GM23338 (cell line): ENCODE measurements around the gene CCDC50. TPM values are rescaled to one million over a fixed set of nuclear protein-coding genes. Genes with fewer than 3 reads are reported as not detected.

Experiments used
- ATAC-seq: fragments of 200-7000 bp; cut with Tn5 transposase; 3 replicates; pipeline ENCODE4 v1.9.1; 2020
- DNase-seq: peaks from one replicate; pipeline ENCODE4 v3.0.0-alpha.2; 2015; ENCODE audit warnings: low spot score
- H2AFZ ChIP-seq: fragments of 200-600 bp; sonication (generic); 2 replicates; pipeline ENCODE4 v1.8.0; 2016; ENCODE audit warnings: antibody characterized with exemption, mild to moderate bottlenecking, moderate library complexity
- H3F3A ChIP-seq: fragments of 200-600 bp; sonication (generic); replicated peaks from 2 replicates; pipeline ENCODE4 v1.8.0; 2017; ENCODE audit warnings: antibody characterized with exemption, mixed run types, low read depth
- H3K27ac ChIP-seq: fragments of 200-600 bp; sonication (generic); 2 replicates; pipeline ENCODE4 v1.6.1; 2016; ENCODE audit warnings: low read depth
- H3K27me3 ChIP-seq: fragments of 200-600 bp; sonication (generic); 2 replicates; pipeline ENCODE4 v1.8.0; 2016; ENCODE audit warnings: mild to moderate bottlenecking, mixed run types, moderate library complexity; ENCODE audit not compliant: insufficient read depth
- H3K36me3 ChIP-seq: fragments of 200-600 bp; sonication (generic); 2 replicates; pipeline ENCODE4 v1.8.0; 2016; ENCODE audit warnings: mild to moderate bottlenecking; ENCODE audit not compliant: insufficient read depth
- H3K4me1 ChIP-seq: fragments of 200-600 bp; sonication (generic); 2 replicates; pipeline ENCODE4 v1.8.0; 2016; ENCODE audit warnings: mild to moderate bottlenecking, moderate library complexity; ENCODE audit not compliant: insufficient read depth
- H3K4me2 ChIP-seq: fragments of 200-600 bp; sonication (generic); 2 replicates; pipeline ENCODE4 v1.7.1; 2017; ENCODE audit warnings: mixed run types
- H3K4me3 ChIP-seq: fragments of 200-600 bp; sonication (generic); 2 replicates; pipeline ENCODE4 v1.6.1; 2016; ENCODE audit warnings: mixed run types
- H3K79me2 ChIP-seq: fragments of 200-600 bp; sonication (generic); replicated peaks from 2 replicates; pipeline ENCODE4 v1.8.0; 2017; ENCODE audit warnings: mild to moderate bottlenecking; ENCODE audit not compliant: insufficient read depth
- H3K9me2 ChIP-seq: fragments of 200-600 bp; sonication (generic); 2 replicates; pipeline ENCODE4 v1.8.0; 2017; ENCODE audit not compliant: insufficient read depth
- H4K20me1 ChIP-seq: fragments of 200-600 bp; sonication (generic); replicated peaks from 2 replicates; pipeline ENCODE4 v1.8.0; 2017; ENCODE audit warnings: mild to moderate bottlenecking; ENCODE audit not compliant: insufficient read depth
- H3K27ac Mint-ChIP-seq: 2 replicates; pipeline ENCODE4 v1.8.0; 2020; ENCODE audit warnings: inconsistent platforms, mild to moderate bottlenecking, moderate library complexity, mixed read lengths
- H3K27me3 Mint-ChIP-seq: 3 replicates; pipeline ENCODE4 v1.8.0; 2022; ENCODE audit warnings: low read depth, mild to moderate bottlenecking, moderate library complexity, mixed read lengths, inconsistent platforms; ENCODE audit not compliant: insufficient read depth, poor library complexity
- H3K36me3 Mint-ChIP-seq: 3 replicates; pipeline ENCODE4 v1.8.0; 2021; ENCODE audit warnings: low read depth, mild to moderate bottlenecking, inconsistent platforms, moderate library complexity, mixed read lengths
- H3K4me1 Mint-ChIP-seq: 3 replicates; pipeline ENCODE4 v1.8.0; 2020; ENCODE audit warnings: mild to moderate bottlenecking, inconsistent platforms, mixed read lengths
- H3K4me3 Mint-ChIP-seq: 3 replicates; pipeline ENCODE4 v1.8.0; 2021; ENCODE audit warnings: moderate library complexity, mild to moderate bottlenecking, inconsistent platforms, mixed read lengths
- H3K9me3 Mint-ChIP-seq: 3 replicates; pipeline ENCODE4 v1.8.0; 2020; ENCODE audit warnings: moderate library complexity, mild to moderate bottlenecking, inconsistent platforms, mixed read lengths
- CREB1 ChIP-seq: fragments of 250-450 bp; sonication (Bioruptor Pico); IDR thresholded peaks from 2 replicates; pipeline ENCODE4 v1.5.0; 2020; ENCODE audit warnings: low read depth, mild to moderate bottlenecking, moderate library complexity
- EZH2 ChIP-seq: fragments of 200-600 bp; sonication (generic); IDR thresholded peaks from one replicate; pipeline ENCODE4 v1.8.0; 2017; ENCODE audit warnings: antibody characterized with exemption, mild to moderate bottlenecking, low read depth; ENCODE audit not compliant: unreplicated experiment
- EZH2phosphoT487 ChIP-seq: fragments of 200-600 bp; sonication (generic); IDR thresholded peaks from one replicate; pipeline ENCODE4 v1.8.1; 2018; ENCODE audit warnings: antibody characterized with exemption; ENCODE audit not compliant: unreplicated experiment
- JUNB ChIP-seq: IDR thresholded peaks from one replicate; pipeline ENCODE4 v1.6.1; 2016; ENCODE audit warnings: antibody characterized with exemption; ENCODE audit not compliant: unreplicated experiment
- POLR2AphosphoS5 ChIP-seq: IDR thresholded peaks from 2 replicates; pipeline ENCODE4 v1.6.1; 2016; ENCODE audit warnings: antibody characterized with exemption, low read depth
- STAT1 ChIP-seq: IDR thresholded peaks from one replicate; pipeline ENCODE4 v1.6.1; 2016; ENCODE audit warnings: antibody characterized with exemption; ENCODE audit not compliant: unreplicated experiment
- ZNF114 ChIP-seq: fragments of 250-450 bp; sonication (Bioruptor Pico); IDR thresholded peaks from 2 replicates; pipeline ENCODE4 v1.5.0; 2020; ENCODE audit warnings: mild to moderate bottlenecking, moderate library complexity
- ZNF331 ChIP-seq: fragments of 250-450 bp; sonication (Bioruptor Pico); IDR thresholded peaks from 2 replicates; pipeline ENCODE4 v1.5.0; 2020; ENCODE audit warnings: low read depth, mild to moderate bottlenecking, moderate library complexity
- polyA plus RNA-seq: library from polyadenylated mRNA; unstranded; fragments of >200 nt; fragmentation: Nextera tagmentation; extraction: Ambion mirVana; gene quantifications from 2 replicates; pipeline ENCODE4 v1.2.1, GENCODE V29; 2016
- total RNA-seq: library from RNA; depleted of rRNA; stranded (reverse); fragments of >200 nt; shearing (Covaris generic); gene quantifications from 2 replicates; pipeline ENCODE4 v1.2.3, GENCODE V29; 2014
- TF ChIP-seq, protein P1 (sequence below): IDR thresholded peaks from one replicate; pipeline ENCODE4 v1.6.1; 2018; ENCODE audit warnings: antibody characterized with exemption; ENCODE audit not compliant: unreplicated experiment
- TF ChIP-seq, protein P2 (sequence below): IDR thresholded peaks from 2 replicates; pipeline ENCODE4 v1.6.1; 2016; ENCODE audit warnings: antibody characterized with exemption
- TF ChIP-seq, protein P3 (sequence below), 2 experiments: fragments of 200-600 bp in 1 of 2; sonication (generic) in 1 of 2; conservative IDR thresholded peaks; 2 replicates each; pipeline versions ENCODE4 v1.5.1 to v1.6.1; 2016 to 2017; ENCODE audit warnings: antibody characterized with exemption in 2 of 2, low read depth in 2 of 2, mild to moderate bottlenecking in 2 of 2, moderate library complexity in 1 of 2

Gene CCDC50
- total and polyA plus RNA-seq, 2 experiments from 2014 or later, result 22.4 to 25.4 TPM

DNA sequence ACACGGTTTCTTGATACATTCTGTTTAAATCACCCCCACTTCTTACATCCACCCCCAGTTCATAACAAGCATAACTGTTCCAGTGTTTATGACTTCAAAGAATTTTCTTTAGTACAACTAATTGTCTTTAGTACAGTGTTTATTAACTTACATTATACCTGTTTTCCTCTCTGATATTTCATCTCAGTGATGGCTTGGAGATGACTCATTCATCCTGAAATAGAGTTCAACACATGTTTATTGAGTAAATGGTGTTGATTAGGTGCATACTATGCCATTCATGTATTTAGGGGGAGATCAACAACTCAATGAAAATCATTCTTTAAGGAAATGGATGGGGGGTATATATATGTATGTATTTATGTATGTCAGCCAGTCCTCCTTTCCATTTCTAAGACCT is 22.8 kb downstream of the CCDC50 start:
- no peaks in the 10 kb centered on the region for H3K27me3 ChIP-seq
- no peak for ATAC-seq
- H3K79me2 ChIP-seq, result peaks cover 4% of the 10 kb centered on the region; the same call in 1 of the 2 replicates

DNA sequence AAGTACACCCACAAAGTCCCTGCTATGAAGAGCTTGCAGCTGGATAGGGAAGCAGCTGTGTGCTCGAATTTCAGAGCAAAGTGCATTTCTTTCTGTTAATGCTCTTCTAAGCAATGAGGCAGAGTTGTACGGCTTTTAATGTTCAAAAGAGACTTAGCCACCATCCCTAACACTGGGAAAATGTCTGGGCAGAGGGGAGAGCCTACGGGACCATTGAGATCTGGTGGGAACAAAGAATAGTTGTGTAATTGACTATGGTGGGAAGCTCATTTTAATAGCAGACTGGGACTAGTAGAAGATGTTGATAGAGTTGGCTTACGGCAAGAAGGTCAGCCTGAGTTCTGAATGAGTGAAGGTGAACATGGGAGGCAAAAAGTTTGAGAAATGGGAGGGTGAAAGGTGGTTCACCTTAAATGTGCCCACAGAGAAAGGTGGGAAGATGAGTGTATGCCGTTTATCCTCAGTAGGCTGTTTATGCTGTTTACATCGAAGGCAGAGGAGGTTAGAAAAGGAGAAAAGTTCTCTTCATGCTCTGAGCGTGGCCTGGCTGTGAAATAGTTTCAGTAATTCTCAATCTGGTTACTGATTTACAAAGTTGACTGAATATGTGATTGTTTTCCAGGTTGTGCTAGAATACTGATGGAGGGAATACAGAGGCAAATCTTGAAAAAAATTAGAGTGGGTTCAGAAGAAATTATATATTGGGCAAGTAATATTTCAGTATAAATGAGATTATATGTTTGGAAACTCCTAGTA is 24.0 kb downstream of the CCDC50 start:
- Histone ChIP-seq H2AFZ (no peak overlapping the region), H3K79me2 (peaks cover 4% of the 10 kb centered on the region; the same call in 1 of the 2 replicates), H3K4me2 (no peak overlapping the region), H3K27ac (no peak overlapping the region), H3F3A (no peaks in the 10 kb centered on the region), H3K9me2 (no peaks in the 10 kb centered on the region), H3K36me3 (no peaks in the 10 kb centered on the region), H4K20me1 (no peaks in the 10 kb centered on the region), H3K4me3 (no peak overlapping the region), H3K27me3 (no peaks in the 10 kb centered on the region), H3K4me1 (peaks cover 45% of the 10 kb centered on the region)
- Mint-ChIP-seq H3K36me3 (no peaks in the 10 kb centered on the region), H3K27ac (no peak overlapping the region), H3K4me3 (no peak overlapping the region), H3K4me1 (peaks cover 53% of the 10 kb centered on the region), H3K27me3 (no peaks in the 10 kb centered on the region), H3K9me3 (no peaks in the 10 kb centered on the region)
- ATAC-seq (no peak), DNase-seq (no peak)
- no peak for TF ChIP-seq POLR2AphosphoS5
- TF ChIP-seq, protein P1, sequence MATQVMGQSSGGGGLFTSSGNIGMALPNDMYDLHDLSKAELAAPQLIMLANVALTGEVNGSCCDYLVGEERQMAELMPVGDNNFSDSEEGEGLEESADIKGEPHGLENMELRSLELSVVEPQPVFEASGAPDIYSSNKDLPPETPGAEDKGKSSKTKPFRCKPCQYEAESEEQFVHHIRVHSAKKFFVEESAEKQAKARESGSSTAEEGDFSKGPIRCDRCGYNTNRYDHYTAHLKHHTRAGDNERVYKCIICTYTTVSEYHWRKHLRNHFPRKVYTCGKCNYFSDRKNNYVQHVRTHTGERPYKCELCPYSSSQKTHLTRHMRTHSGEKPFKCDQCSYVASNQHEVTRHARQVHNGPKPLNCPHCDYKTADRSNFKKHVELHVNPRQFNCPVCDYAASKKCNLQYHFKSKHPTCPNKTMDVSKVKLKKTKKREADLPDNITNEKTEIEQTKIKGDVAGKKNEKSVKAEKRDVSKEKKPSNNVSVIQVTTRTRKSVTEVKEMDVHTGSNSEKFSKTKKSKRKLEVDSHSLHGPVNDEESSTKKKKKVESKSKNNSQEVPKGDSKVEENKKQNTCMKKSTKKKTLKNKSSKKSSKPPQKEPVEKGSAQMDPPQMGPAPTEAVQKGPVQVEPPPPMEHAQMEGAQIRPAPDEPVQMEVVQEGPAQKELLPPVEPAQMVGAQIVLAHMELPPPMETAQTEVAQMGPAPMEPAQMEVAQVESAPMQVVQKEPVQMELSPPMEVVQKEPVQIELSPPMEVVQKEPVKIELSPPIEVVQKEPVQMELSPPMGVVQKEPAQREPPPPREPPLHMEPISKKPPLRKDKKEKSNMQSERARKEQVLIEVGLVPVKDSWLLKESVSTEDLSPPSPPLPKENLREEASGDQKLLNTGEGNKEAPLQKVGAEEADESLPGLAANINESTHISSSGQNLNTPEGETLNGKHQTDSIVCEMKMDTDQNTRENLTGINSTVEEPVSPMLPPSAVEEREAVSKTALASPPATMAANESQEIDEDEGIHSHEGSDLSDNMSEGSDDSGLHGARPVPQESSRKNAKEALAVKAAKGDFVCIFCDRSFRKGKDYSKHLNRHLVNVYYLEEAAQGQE, result no peak
- TF ChIP-seq, protein P2, sequence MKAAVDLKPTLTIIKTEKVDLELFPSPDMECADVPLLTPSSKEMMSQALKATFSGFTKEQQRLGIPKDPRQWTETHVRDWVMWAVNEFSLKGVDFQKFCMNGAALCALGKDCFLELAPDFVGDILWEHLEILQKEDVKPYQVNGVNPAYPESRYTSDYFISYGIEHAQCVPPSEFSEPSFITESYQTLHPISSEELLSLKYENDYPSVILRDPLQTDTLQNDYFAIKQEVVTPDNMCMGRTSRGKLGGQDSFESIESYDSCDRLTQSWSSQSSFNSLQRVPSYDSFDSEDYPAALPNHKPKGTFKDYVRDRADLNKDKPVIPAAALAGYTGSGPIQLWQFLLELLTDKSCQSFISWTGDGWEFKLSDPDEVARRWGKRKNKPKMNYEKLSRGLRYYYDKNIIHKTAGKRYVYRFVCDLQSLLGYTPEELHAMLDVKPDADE, result no peak
- no peak for TF ChIP-seq EZH2phosphoT487
- no peak for TF ChIP-seq STAT1
- no peak for TF ChIP-seq CREB1 (CRISPR knock-in tag)
- no peak for TF ChIP-seq ZNF114
- TF ChIP-seq ZNF331 (CRISPR knock-in tag), result no peak
- TF ChIP-seq, protein P3, sequence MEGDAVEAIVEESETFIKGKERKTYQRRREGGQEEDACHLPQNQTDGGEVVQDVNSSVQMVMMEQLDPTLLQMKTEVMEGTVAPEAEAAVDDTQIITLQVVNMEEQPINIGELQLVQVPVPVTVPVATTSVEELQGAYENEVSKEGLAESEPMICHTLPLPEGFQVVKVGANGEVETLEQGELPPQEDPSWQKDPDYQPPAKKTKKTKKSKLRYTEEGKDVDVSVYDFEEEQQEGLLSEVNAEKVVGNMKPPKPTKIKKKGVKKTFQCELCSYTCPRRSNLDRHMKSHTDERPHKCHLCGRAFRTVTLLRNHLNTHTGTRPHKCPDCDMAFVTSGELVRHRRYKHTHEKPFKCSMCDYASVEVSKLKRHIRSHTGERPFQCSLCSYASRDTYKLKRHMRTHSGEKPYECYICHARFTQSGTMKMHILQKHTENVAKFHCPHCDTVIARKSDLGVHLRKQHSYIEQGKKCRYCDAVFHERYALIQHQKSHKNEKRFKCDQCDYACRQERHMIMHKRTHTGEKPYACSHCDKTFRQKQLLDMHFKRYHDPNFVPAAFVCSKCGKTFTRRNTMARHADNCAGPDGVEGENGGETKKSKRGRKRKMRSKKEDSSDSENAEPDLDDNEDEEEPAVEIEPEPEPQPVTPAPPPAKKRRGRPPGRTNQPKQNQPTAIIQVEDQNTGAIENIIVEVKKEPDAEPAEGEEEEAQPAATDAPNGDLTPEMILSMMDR (conservative IDR thresholded peaks at IDR 0.05; ENCODE audit: low read depth in 2 of 2), result no peak
- no peak for TF ChIP-seq EZH2

More for the DNA sequence above, 22.8 kb downstream of the CCDC50 start:
- H3K36me3 ChIP-seq, result no peaks in the 10 kb centered on the region
- H2AFZ ChIP-seq, result no peak overlapping the region
- H3K9me2 ChIP-seq, result no peaks in the 10 kb centered on the region
- Mint-ChIP-seq H3K36me3 (no peaks in the 10 kb centered on the region), H3K4me3 (no peak overlapping the region), H3K9me3 (no peaks in the 10 kb centered on the region), H3K27me3 (no peaks in the 10 kb centered on the region), H3K27ac (no peak overlapping the region), H3K4me1 (peaks cover 52% of the 10 kb centered on the region)
- H3K27ac ChIP-seq, result no peak overlapping the region
- no peaks in the 10 kb centered on the region for H3F3A ChIP-seq
- DNase-seq, result no peak
- peaks cover 44% of the 10 kb centered on the region for H3K4me1 ChIP-seq
- H4K20me1 ChIP-seq, result no peaks in the 10 kb centered on the region
- H3K4me2 ChIP-seq, result no peak overlapping the region
- no peak overlapping the region for H3K4me3 ChIP-seq
- TF ChIP-seq JUNB, result no peak
- TF ChIP-seq, protein P2, result no peak
- TF ChIP-seq POLR2AphosphoS5, result no peak
